ENCODE measurements around the gene VAT1L. TPM values are rescaled to one million over a fixed set of nuclear protein-coding genes. Genes with fewer than 3 reads are reported as not detected.

VAT1L gene
- total RNA-seq, 1 donor from 2014 or later: not detected

DNA sequence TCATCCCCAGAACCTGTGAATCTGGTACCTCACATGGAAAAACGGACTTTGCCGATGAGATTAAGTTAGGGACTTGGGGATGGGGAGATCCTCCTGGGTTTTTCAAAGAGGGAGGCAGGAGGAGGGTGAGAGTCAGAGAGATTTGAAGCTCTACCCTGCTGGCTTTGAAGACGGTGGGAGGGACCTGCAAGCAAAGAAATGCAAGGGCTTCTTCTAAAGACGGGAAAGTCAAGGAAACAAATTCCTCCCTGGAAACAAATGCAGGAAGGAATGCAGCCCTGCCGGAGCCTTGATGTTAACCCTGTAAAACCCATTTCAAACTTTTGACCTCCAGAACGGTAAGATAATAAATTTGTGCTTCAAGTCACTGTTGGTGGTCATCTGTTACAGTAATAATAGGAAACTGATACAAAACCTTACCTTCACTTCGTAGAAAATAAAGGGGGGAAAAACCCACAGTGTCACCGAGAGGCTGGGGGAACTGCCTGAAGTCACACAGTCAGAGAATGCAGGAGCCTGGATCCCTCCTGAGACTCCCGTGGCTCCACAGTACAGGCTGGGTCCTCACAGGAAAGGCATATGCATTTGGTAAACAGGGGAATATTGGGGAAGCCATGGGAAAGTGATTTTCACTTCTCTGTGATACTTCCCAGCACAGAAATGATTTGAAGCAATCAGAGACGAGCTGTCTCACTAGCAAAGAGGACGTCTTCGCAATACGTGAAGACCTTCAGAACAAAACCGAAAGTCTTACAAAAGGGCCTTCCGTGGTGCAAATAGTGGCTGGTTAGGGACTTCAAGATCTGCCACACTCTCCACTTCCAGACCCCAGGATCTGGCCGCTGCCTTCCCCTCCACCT, 175.1 kb downstream of the VAT1L start:
- DNase-seq (ENCODE audit: low spot score): no peak
- no peaks in the 10 kb centered on the region for H3K4me1 Mint-ChIP-seq (ENCODE audit: low read depth)
- no peaks in the 10 kb centered on the region for H3K36me3 Mint-ChIP-seq (ENCODE audit: low read depth)
- TF ChIP-seq, protein P1, sequence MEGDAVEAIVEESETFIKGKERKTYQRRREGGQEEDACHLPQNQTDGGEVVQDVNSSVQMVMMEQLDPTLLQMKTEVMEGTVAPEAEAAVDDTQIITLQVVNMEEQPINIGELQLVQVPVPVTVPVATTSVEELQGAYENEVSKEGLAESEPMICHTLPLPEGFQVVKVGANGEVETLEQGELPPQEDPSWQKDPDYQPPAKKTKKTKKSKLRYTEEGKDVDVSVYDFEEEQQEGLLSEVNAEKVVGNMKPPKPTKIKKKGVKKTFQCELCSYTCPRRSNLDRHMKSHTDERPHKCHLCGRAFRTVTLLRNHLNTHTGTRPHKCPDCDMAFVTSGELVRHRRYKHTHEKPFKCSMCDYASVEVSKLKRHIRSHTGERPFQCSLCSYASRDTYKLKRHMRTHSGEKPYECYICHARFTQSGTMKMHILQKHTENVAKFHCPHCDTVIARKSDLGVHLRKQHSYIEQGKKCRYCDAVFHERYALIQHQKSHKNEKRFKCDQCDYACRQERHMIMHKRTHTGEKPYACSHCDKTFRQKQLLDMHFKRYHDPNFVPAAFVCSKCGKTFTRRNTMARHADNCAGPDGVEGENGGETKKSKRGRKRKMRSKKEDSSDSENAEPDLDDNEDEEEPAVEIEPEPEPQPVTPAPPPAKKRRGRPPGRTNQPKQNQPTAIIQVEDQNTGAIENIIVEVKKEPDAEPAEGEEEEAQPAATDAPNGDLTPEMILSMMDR (IDR thresholded peaks at IDR 0.05): no peak
- H3K27ac Mint-ChIP-seq (ENCODE audit: unreplicated experiment): no peak overlapping the region
- peaks cover 23% of the 10 kb centered on the region for H3K27me3 Mint-ChIP-seq (ENCODE audit: low read depth)
- no peak overlapping the region for H3K4me3 Mint-ChIP-seq (ENCODE audit: unreplicated experiment)
- H3K9me3 Mint-ChIP-seq (ENCODE audit: low read depth): peaks cover 3% of the 10 kb centered on the region

DNA sequence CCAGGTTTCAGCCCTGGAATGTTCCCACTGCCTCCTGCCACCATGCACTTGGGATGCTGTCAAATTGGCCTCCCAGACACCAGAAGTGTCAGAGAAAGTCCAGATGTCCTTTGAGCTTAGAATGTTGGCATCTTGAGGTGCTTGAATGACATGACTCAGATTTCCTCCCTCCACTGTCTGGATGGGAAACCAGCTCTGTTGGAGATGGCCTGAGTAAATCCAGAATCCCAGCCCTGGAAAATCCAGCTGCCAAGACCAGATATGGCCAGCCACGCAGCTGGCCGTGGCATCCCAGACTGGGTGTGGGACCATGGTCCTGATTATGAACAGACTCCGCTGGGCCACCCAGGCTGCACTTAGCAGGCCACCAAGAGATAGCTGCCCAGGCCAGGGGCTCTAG, 177.0 kb downstream of the VAT1L start:
- DNase-seq (ENCODE audit: low spot score): no peak
- Mint-ChIP-seq H3K27me3 (ENCODE audit: low read depth) (peaks cover 26% of the 10 kb centered on the region), H3K9me3 (ENCODE audit: low read depth) (no peaks in the 10 kb centered on the region), H3K36me3 (ENCODE audit: low read depth) (no peaks in the 10 kb centered on the region), H3K27ac (ENCODE audit: unreplicated experiment) (no peak overlapping the region), H3K4me3 (ENCODE audit: unreplicated experiment) (no peak overlapping the region), H3K4me1 (ENCODE audit: low read depth) (no peaks in the 10 kb centered on the region)
- TF ChIP-seq, protein P1 (IDR thresholded peaks at IDR 0.05): no peak

DNA sequence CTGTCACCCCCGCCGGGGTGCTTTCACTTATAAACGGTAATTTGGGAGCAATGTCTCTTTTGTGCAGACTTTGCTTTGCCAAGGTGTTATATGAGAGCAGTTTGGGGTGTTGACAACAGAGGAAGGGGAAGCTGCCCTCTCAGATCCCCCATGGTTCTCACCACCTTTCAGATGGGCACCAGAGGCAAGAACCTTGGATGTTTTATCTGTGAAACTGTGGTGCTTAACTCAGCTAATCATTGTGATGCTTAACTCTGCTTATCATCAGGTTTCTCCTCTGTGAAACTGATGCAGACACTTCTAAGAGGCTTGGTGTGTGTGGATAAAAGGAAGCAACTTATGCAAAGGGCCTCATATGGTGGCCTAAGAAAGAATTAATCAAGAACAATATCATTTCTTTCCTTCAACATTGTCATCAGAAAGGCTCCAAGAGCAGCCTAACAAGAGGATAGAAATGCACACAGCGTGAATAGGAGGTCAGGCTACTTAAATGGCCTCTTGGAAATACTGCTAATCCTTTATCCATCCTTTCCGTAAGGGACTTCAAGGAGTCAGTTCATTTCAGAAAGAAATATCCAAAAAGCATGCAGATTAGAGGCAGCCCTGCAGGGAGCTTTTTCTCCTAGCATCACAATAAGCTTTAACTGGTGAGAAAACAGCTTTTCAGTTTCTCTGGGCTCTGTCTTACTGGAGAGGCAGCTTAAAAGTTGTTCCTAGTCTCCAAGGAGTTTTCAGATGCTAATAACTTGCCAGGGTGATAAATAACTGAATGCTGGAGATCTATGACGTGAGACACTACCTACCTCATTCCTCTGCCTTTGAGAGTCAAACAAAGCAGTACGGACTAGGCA, 178.9 kb downstream of the VAT1L start:
- H3K36me3 Mint-ChIP-seq (ENCODE audit: low read depth): no peaks in the 10 kb centered on the region
- H3K4me1 Mint-ChIP-seq (ENCODE audit: low read depth): no peaks in the 10 kb centered on the region
- no peak overlapping the region for H3K4me3 Mint-ChIP-seq (ENCODE audit: unreplicated experiment)
- peaks cover 28% of the 10 kb centered on the region for H3K27me3 Mint-ChIP-seq (ENCODE audit: low read depth)
- no peaks in the 10 kb centered on the region for H3K9me3 Mint-ChIP-seq (ENCODE audit: low read depth)
- no peak for DNase-seq (ENCODE audit: low spot score)
- H3K27ac Mint-ChIP-seq (ENCODE audit: unreplicated experiment): no peak overlapping the region
- TF ChIP-seq, protein P1 (IDR thresholded peaks at IDR 0.05): no peak

DNA sequence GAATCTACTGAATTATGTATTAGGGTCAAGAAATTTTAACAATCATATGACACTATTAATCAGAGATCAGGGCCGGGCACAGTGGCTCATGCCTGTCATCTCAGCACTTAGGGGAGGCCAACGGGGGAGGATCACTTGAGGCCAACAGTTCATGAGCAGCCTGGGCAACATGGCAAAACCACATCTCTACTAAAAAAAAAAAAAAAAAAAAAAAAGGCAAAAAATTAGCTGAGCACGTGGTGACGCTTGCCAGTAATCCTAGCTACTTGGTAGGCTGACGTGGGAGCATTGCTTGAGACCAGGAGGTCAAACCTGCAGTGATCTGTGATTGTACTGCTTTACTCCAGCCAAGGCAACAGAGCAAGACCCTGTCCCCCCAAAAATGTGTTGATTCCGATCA, 181.5 kb downstream of the VAT1L start:
- Mint-ChIP-seq H3K36me3 (ENCODE audit: low read depth) (no peaks in the 10 kb centered on the region), H3K4me1 (ENCODE audit: low read depth) (no peaks in the 10 kb centered on the region), H3K27me3 (ENCODE audit: low read depth) (peaks cover 17% of the 10 kb centered on the region), H3K27ac (ENCODE audit: unreplicated experiment) (no peak overlapping the region), H3K4me3 (ENCODE audit: unreplicated experiment) (no peak overlapping the region), H3K9me3 (ENCODE audit: low read depth) (no peaks in the 10 kb centered on the region)
- DNase-seq (ENCODE audit: low spot score): no peak
- TF ChIP-seq, protein P1 (IDR thresholded peaks at IDR 0.05): no peak

DNA sequence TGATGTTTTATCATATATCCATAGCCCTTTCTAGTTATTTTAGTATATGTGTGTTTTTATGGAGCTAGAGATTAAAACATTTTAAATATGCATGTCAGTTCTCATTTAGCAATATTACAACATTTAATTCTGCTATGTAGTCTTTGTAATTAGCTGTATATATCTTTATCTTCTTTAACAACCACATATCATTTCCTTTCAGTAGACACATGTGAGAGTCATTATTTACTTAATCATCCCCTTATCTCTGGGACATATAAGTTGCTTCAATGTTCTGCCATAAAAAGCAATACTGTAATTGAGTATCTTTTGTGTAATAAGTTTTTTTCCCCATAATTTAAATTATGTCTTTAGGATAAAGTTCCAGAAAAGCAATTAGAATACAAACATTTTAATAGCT, 182.0 kb downstream of the VAT1L start:
- Mint-ChIP-seq H3K4me3 (ENCODE audit: unreplicated experiment) (no peak overlapping the region), H3K9me3 (ENCODE audit: low read depth) (no peaks in the 10 kb centered on the region), H3K36me3 (ENCODE audit: low read depth) (no peaks in the 10 kb centered on the region), H3K27ac (ENCODE audit: unreplicated experiment) (no peak overlapping the region), H3K4me1 (ENCODE audit: low read depth) (no peaks in the 10 kb centered on the region), H3K27me3 (ENCODE audit: low read depth) (peaks cover 17% of the 10 kb centered on the region)
- TF ChIP-seq, protein P1 (IDR thresholded peaks at IDR 0.05): no peak
- no peak for DNase-seq (ENCODE audit: low spot score)

Data from chondrocyte (in vitro differentiated cells).